Heart left ventricle (tissue), 16 donors: ENCODE results near the gene RNF5. TPM values are rescaled to one million over a fixed set of nuclear protein-coding genes. Genes with fewer than 3 reads are reported as not detected.

Source experiments
- ATAC-seq, 4 donors: fragments of 200-7000 bp; cut with Tn5 transposase; one replicate each; pipeline ENCODE4 v1.9.1; 2020 to 2022; ENCODE audit warnings: moderate library complexity in 4 of 4, mild to moderate bottlenecking in 3 of 4, moderate number of reproducible peaks in 1 of 4
- DNase-seq, 5 donors: peaks; one replicate each; pipeline ENCODE4 v3.0.0-alpha.2; 2020
- H3K27ac ChIP-seq, 12 donors: fragments of 200-600 bp; sonication (generic) in 4 of 12; one replicate each; pipeline versions ENCODE4 v1.5.0 to v1.8.0; 2016 to 2022; ENCODE audit warnings: mild to moderate bottlenecking in 2 of 12
- H3K27me3 ChIP-seq, 9 donors: fragments of 200-600 bp; sonication (generic) in 2 of 9; one replicate each; pipeline versions ENCODE4 v1.5.1 to v1.8.0; 2016 to 2022; ENCODE audit warnings: mild to moderate bottlenecking in 3 of 9
- H3K36me3 ChIP-seq, 9 donors: fragments of 200-600 bp; sonication (generic) in 2 of 9; one replicate each; pipeline versions ENCODE4 v1.5.0 to v1.8.0; 2018 to 2022; ENCODE audit warnings: mild to moderate bottlenecking in 2 of 9
- H3K4me1 ChIP-seq, 12 donors: fragments of 200-600 bp; sonication (generic) in 4 of 12; one replicate each; pipeline versions ENCODE4 v1.5.0 to v1.8.0; 2016 to 2022; ENCODE audit warnings: mild to moderate bottlenecking in 3 of 12
- H3K4me3 ChIP-seq, 12 donors: fragments of 200-600 bp; sonication (generic) in 4 of 12; one replicate each; pipeline versions ENCODE4 v1.5.0 to v1.8.0; 2017 to 2022; ENCODE audit warnings: mild to moderate bottlenecking in 9 of 12, moderate library complexity in 4 of 12
- H3K9me3 ChIP-seq, 12 donors: fragments of 200-600 bp; sonication (generic) in 4 of 12; one replicate each; pipeline versions ENCODE4 v1.5.0 to v1.8.0; 2016 to 2022; ENCODE audit warnings: mild to moderate bottlenecking in 1 of 12
- CTCF ChIP-seq, 12 donors: fragments of 200-600 bp; sonication (generic) in 4 of 12; IDR thresholded peaks; one replicate each; pipeline versions ENCODE4 v1.5.0 to v1.8.0; 2018 to 2022; ENCODE audit warnings: antibody characterized with exemption in 12 of 12, mild to moderate bottlenecking in 5 of 12
- POLR2A ChIP-seq, 2 donors: fragments of 450-650 bp; IDR thresholded peaks; one replicate each; pipeline ENCODE4 v1.6.1; 2017; ENCODE audit warnings: antibody characterized with exemption in 2 of 2, mild to moderate bottlenecking in 2 of 2, moderate library complexity in 2 of 2
- WGBS, 4 donors: extraction: QIAGEN DNeasy Blood & Tissue Kit in 2 of 4; methylation state at CpG; one replicate each; pipeline versions ENCODE4 v1.1.5 to v1.1.7; 2013 to 2018; 5-methylcytosine and 5-hydroxymethylcytosine counted together
- intact Hi-C, 10 donors: fragments of 100-400 bp; cut with DNase I; formaldehyde crosslinking; loops; one replicate each; pipeline versions ENCODE4 v1.11.1 to v1.14.2; 2022
- polyA plus RNA-seq, 2 donors: library from polyadenylated mRNA; stranded (reverse); fragments of 200-250 nt; gene quantifications; one replicate each; pipeline ENCODE4 v1.2.3, GENCODE V29; 2013
- total RNA-seq, 9 donors: library from RNA; depleted of rRNA in 2 of 9; stranded (reverse); fragments of >200 nt in 2 of 9; fragmentation: NEBNext Ultra II Directional in 3 of 9; extraction: Animal tissue kit (Norgen Biotek cat#: 25700) in 3 of 9; gene quantifications; one replicate each; pipeline versions ENCODE4 v1.1.0 to v1.2.4, GENCODE V29; 2016 to 2023
- donor health status: ischemic (EF 13 %, LVEDD 7.1; RV severe dilation, severe dysfunction).
- donor health status: healthy with polysubstance abuse.
- donor health status: DM: no; HTN: yes; CAD: no.
- donor health status: DM: no; HTN: no; CAD: no.
- donor health status: ischemic (EF 25% LVEDD 6.9; RV normal size, moderate dysfunction).
- donor health status: ischemic (EF 25% LVEDD 5.7; RV mildly dilated, moderate dysfunction).
- donor health status: healthy.
- donor health status: DM: yes; HTN: yes; CAD: no.
- donor health status: ischemic (EF 35%, LVEDD 5.7; RV mildly dilated, moderate dysfunction).
- donor health status: nonischemic (EF 11% LVEDD 7.7; RV severe dilation, severe dysfunction).
- donor health status: DM: yes; HTN: yes; CAD: no.
- donor health status: PGD.
- donor health status: ischemic (EF 29% LVEDD 5.4; RV normal size, mild dysfunction).
- donor health status: nonischemic (EF 23%, LVEDD 6.1; RV moderate dilation, normal function).

The RNF5 gene
- total and polyA plus RNA-seq, 11 donors = 62.7 to 136 (median 89.9) TPM

DNA sequence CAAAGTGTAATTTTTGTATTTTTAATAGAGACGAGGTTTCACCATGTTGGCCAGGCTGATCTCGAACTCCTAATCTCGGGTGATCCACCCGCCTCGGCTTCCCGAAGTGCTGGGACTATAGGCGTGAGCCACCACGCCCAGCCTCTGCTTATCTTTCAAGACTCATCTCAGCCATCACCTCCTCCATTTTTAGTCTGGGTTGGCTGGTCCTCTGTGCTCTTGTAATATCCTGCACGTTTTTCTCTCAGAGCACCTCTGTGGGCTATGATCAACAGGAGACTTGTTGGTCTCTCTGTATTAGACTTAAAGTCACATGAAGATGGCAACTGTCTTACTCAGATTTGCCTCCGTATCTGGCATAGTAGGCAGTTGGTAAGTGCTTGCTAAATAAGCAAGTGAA lies 38.1 kb downstream of the RNF5 start:
- peaks cover 0 to 78% (median 26%) of the 10 kb centered on the region in 9 donors for H3K36me3 ChIP-seq

DNA sequence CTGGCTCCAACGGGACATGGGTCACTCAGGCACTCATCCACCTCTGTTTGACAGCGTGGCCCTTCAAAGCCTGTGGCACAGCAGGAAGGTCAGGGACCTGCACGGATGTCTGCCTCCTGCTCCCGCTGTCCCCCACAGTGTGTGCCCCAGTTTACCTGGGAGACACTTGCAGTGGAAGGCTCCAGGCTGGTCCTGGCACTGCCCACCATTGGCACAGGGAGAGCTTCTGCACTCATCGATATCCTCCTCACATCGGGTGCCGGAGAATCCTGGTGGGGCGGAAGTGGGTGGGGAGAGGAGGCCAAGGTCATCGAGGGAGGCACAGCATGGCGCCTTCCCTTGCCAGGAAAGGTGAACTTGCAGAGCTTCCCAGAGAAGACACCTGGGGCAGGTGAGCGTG lies 38.8 kb downstream of the RNF5 start:
- H3K27ac ChIP-seq = no peak overlapping the region
- intact Hi-C loops = no loop called here
- H3K4me3 ChIP-seq = no peak overlapping the region
- peaks cover 0 to under 1% (median 0%) of the 10 kb centered on the region in 12 donors for H3K4me1 ChIP-seq
- DNase-seq = no peak
- TF ChIP-seq CTCF (IDR thresholded peaks at IDR 0.05) = no peak
- no peak for TF ChIP-seq POLR2A (IDR thresholded peaks at IDR 0.05)
- WGBS, 4 donors = 84 to 89% (median 87%) methylated on average over 11 of the region's 11 CpGs
- no peaks in the 10 kb centered on the region for H3K27me3 ChIP-seq
- peaks cover 0 to 82% (median 26%) of the 10 kb centered on the region in 9 donors for H3K36me3 ChIP-seq
- no peak for ATAC-seq
- H3K9me3 ChIP-seq = no peaks in the 10 kb centered on the region

More for the DNA sequence above, 38.1 kb downstream of the RNF5 start:
- DNase-seq = no peak
- Histone ChIP-seq H3K4me1 (no peaks in the 10 kb centered on the region), H3K9me3 (no peaks in the 10 kb centered on the region), H3K4me3 (no peak overlapping the region), H3K27me3 (no peaks in the 10 kb centered on the region), H3K27ac (no peak overlapping the region)
- TF ChIP-seq POLR2A (IDR thresholded peaks at IDR 0.05) = no peak
- TF ChIP-seq CTCF (IDR thresholded peaks at IDR 0.05) = no peak
- WGBS, 4 donors = 81 to 86% (median 85%) methylated on average over 10 of the region's 10 CpGs
- ATAC-seq = no peak
- intact Hi-C loops = no loop called here

DNA sequence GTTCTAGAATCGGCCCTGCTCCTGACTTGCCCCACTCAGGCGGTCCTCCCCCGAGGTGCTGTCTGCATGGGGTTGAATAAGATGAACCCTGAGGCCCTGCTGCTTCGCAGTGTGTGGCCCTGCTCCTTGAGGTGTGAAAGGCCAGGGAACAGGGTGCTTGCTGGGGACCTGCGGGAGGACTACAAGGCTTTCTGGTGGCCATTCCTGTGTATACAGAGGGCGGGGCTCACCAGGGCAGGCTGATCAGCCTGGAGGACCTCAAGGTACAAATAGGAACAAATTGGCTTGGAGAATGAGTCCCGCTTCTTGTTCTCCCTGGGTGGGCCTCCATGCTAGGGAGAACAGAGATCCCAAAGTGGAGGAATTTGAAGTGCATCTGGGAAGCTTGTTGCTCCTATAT lies 40.0 kb downstream of the RNF5 start:
- Histone ChIP-seq H3K36me3 (peaks cover 0 to 82% (median 26%) of the 10 kb centered on the region in 9 donors), H3K27ac (no peak overlapping the region), H3K4me3 (no peak overlapping the region), H3K27me3 (no peaks in the 10 kb centered on the region), H3K4me1 (peaks cover 0 to 6% (median 0%) of the 10 kb centered on the region in 12 donors), H3K9me3 (no peaks in the 10 kb centered on the region)
- TF ChIP-seq CTCF (IDR thresholded peaks at IDR 0.05) = no peak
- TF ChIP-seq POLR2A (IDR thresholded peaks at IDR 0.05) = no peak
- DNase-seq (no peak), ATAC-seq (no peak)
- 71 to 100% (median 76%) methylated on average over 4 to 7 of the region's 7 CpGs for WGBS, 4 donors
- intact Hi-C loops = no loop called here

DNA sequence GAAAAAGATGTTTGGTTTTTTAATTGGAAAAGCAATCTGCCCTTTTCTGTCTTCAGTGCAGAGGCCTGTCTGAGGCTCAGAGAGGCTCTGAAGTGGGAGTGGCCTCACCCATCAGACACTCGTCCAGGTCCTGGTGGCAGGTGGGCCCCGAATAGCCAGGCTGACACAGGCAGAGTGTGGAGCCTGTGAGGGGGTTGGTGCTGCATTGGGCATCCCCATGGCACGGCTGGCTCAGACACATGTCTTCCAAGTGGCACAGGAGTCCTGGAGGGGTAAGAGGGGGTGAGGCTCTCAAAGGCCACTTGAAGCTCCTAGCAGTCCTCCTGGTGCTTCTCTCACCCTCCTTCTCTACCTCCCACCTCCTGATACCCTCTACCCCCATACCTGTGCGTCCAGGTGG lies 41.8 kb downstream of the RNF5 start:
- DNase-seq (no peak), ATAC-seq (no peak)
- H3K36me3 ChIP-seq = peaks cover 0 to 63% (median 26%) of the 10 kb centered on the region in 9 donors
- H3K9me3 ChIP-seq = no peaks in the 10 kb centered on the region
- intact Hi-C loops = no loop called here
- H3K27ac ChIP-seq = no peak overlapping the region
- peaks cover 0 to 6% (median 0%) of the 10 kb centered on the region in 12 donors for H3K4me1 ChIP-seq
- H3K4me3 ChIP-seq = no peak overlapping the region
- TF ChIP-seq POLR2A (IDR thresholded peaks at IDR 0.05) (no peak), CTCF (IDR thresholded peaks at IDR 0.05) (no peak)
- WGBS, 4 donors = 67 to 84% (median 75%) methylated on average over 1 to 4 of the region's 4 CpGs
- no peaks in the 10 kb centered on the region for H3K27me3 ChIP-seq
